Measurements from ENCODE around the gene PRR19.

The PRR19 gene

DNA sequence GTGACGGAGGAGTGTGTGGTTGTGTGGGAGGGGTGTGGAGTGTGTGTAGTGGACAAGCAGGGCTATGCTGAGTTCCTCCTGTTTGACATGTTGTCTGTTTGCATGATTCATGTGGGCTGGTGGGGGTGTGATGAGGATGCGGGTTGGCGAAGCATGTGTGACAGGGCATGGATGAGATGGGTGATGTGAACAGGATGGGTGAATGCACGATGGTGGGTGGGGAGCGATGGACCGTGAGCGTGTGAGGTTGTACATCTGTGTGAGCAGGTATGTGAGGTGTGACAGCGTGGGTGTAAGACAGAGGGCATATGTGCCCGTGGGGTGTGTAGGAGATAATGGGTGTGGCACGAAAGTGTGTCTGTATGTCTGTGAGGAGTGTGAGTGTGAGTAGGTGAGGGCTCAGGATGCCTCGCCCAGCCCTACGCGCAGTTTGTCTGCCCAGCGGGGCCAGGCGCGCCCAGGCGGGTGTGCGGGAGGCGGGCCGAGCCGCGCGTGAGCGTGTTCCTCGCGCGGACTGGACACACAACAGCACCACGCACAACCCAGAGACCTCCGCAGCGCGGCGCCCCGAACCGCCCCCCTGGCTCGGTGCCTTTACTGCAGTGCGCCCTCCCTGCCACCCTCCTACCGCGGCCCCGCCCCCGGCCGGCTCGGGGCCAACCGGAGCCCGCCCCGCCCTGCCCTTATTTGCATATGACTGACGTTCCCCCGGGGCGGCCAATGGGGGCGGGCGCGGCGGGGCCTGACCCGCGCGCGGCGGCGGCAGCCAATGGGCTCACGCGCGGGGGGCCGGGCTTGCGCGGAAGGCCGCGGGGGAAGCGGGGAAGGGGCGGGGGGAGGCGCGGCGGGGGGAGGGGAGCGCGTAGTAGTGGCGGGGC lies 18.5 kb upstream of the PRR19 start:
- Histone ChIP-seq H3K9ac (ENCODE audit: low read length) (peak overlapping the region; percentile 79), H2BK120ac (ENCODE audit: low read depth, low read length) (peak overlapping the region; percentile 77), H2BK15ac (ENCODE audit: low read depth, poor library complexity, severe bottlenecking) (peak overlapping the region; percentile 67), H2AFZ (ENCODE audit: low read depth, low read length) (no peak overlapping the region), H4K91ac (ENCODE audit: low read length) (peak overlapping the region; percentile 96), H3K27ac (ENCODE audit: low read length, poor library complexity, severe bottlenecking) (peak overlapping the region; percentile 66), H4K8ac (ENCODE audit: low read length) (peak overlapping the region; percentile 24), H2BK5ac (ENCODE audit: low read depth, low read length, poor library complexity, severe bottlenecking) (peak overlapping the region; percentile 5), H2BK12ac (ENCODE audit: low read length in 2 of 2) (peak overlapping the region; percentile 60 to 91), H3K36me3 (ENCODE audit: control insufficient read depth in 1 of 2, insufficient read depth in 2 of 2, low read depth in 1 of 2, low read length in 2 of 2) (peaks cover 18 to 35% of the 10 kb centered on the region in 2 experiments), H3K4me2 (ENCODE audit: low read length, poor library complexity, severe bottlenecking) (peak overlapping the region; percentile 83), H3K18ac (ENCODE audit: low read depth in 1 of 2, low read length in 2 of 2) (peak overlapping the region; percentile 95 to 97), H2AK5ac (ENCODE audit: low read length, severe bottlenecking) (peak overlapping the region; percentile 30), H3K4me3 (ENCODE audit: insufficient read depth in 1 of 2, low read depth in 1 of 2, low read length in 2 of 2) (peak overlapping the region; percentile 70 to 72), H3K23ac (ENCODE audit: low read length in 2 of 2) (peak overlapping the region in 1 of 2 experiments; percentile 94), H3K14ac (ENCODE audit: low read length in 2 of 2) (peak overlapping the region in 1 of 2 experiments; percentile 99), H3K4me1 (ENCODE audit: control insufficient read depth, insufficient read depth, low read depth, low read length) (peaks cover 58% of the 10 kb centered on the region), H3K4ac (ENCODE audit: low read depth in 1 of 2, low read length in 2 of 2) (peak overlapping the region; percentile 16 to 37), H3K27me3 (ENCODE audit: control insufficient read depth in 1 of 2, insufficient read depth in 1 of 2, low read length in 2 of 2) (no peaks in the 10 kb centered on the region), H3K79me1 (replicated peaks; ENCODE audit: low read length, poor library complexity, severe bottlenecking) (peaks cover 14% of the 10 kb centered on the region), H3K9me3 (ENCODE audit: control insufficient read depth, low read length) (no peaks in the 10 kb centered on the region)
- 14% methylated on average over 29 of the region's 74 CpGs for WGBS
- peak; percentile 92 for DNase-seq

DNA sequence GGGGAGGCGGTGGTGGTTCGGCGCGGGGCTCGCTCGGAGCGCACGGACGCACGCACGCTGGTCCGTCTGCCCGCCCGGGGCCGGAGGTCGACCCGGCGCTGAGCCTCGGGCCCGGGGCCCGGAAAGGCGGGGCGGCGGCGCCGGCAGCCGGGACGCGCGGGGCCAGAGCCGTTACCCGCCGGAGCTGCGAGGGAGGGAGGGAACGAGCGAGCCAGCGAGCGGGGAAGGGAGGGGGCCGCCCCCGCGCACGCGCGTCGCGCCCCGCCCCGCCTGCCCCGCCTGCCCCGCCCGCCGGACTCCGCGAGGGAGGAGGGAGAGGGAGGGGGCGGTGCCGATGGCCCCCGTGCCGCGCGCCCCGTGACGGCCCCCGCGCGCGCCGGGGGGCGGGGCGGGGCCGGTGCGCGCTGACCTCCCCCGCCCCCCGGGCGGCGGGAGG lies 17.8 kb upstream of the PRR19 start:
- Histone ChIP-seq H2AFZ (ENCODE audit: low read depth, low read length) (no peak overlapping the region), H3K27ac (ENCODE audit: low read length, poor library complexity, severe bottlenecking) (no peak overlapping the region), H2AK5ac (ENCODE audit: low read length, severe bottlenecking) (no peak overlapping the region), H3K14ac (ENCODE audit: low read length in 2 of 2) (no peak overlapping the region), H3K18ac (ENCODE audit: low read depth in 1 of 2, low read length in 2 of 2) (peak overlapping the region; percentile 66 to 82), H3K4me2 (ENCODE audit: low read length, poor library complexity, severe bottlenecking) (peak overlapping the region; percentile 53), H3K23ac (ENCODE audit: low read length in 2 of 2) (no peak overlapping the region), H3K36me3 (ENCODE audit: control insufficient read depth in 1 of 2, insufficient read depth in 2 of 2, low read depth in 1 of 2, low read length in 2 of 2) (peaks cover 25 to 36% of the 10 kb centered on the region in 2 experiments), H2BK120ac (ENCODE audit: low read depth, low read length) (peak overlapping the region; percentile 77), H2BK12ac (ENCODE audit: low read length in 2 of 2) (no peak overlapping the region), H4K91ac (ENCODE audit: low read length) (peak overlapping the region; percentile 61), H4K8ac (ENCODE audit: low read length) (peak overlapping the region; percentile 59), H2BK15ac (ENCODE audit: low read depth, poor library complexity, severe bottlenecking) (no peak overlapping the region), H3K4me3 (ENCODE audit: insufficient read depth in 1 of 2, low read depth in 1 of 2, low read length in 2 of 2) (peak overlapping the region; percentile 44 to 70), H3K27me3 (ENCODE audit: control insufficient read depth in 1 of 2, insufficient read depth in 1 of 2, low read length in 2 of 2) (no peaks in the 10 kb centered on the region), H3K9ac (ENCODE audit: low read length) (no peak overlapping the region), H3K79me1 (replicated peaks; ENCODE audit: low read length, poor library complexity, severe bottlenecking) (peaks cover 19% of the 10 kb centered on the region), H3K4ac (ENCODE audit: low read depth in 1 of 2, low read length in 2 of 2) (peak overlapping the region in 1 of 2 experiments; percentile 42), H3K4me1 (ENCODE audit: control insufficient read depth, insufficient read depth, low read depth, low read length) (peaks cover 52% of the 10 kb centered on the region), H3K9me3 (ENCODE audit: control insufficient read depth, low read length) (no peaks in the 10 kb centered on the region), H2BK5ac (ENCODE audit: low read depth, low read length, poor library complexity, severe bottlenecking) (peak overlapping the region; percentile 69)
- WGBS = no CpG with 5 or more reads among the region's 76 CpGs
- peak; percentile 76 for DNase-seq

GRCh38 chr19:42284591-42285341 lies 17.2 kb upstream of the PRR19 start:
- peak overlapping the region; percentile 90 for H3K9ac ChIP-seq (ENCODE audit: low read length)
- H3K23ac ChIP-seq (ENCODE audit: low read length in 2 of 2) = peak overlapping the region in 1 of 2 experiments; percentile 97
- H3K14ac ChIP-seq (ENCODE audit: low read length in 2 of 2) = peak overlapping the region in 1 of 2 experiments; percentile 95
- no peaks in the 10 kb centered on the region for H3K9me3 ChIP-seq (ENCODE audit: control insufficient read depth, low read length)
- peak overlapping the region; percentile 37 for H2AFZ ChIP-seq (ENCODE audit: low read depth, low read length)
- peaks cover 32 to 41% of the 10 kb centered on the region in 2 experiments for H3K36me3 ChIP-seq (ENCODE audit: control insufficient read depth in 1 of 2, insufficient read depth in 2 of 2, low read depth in 1 of 2, low read length in 2 of 2)
- peak overlapping the region in 1 of 2 experiments; percentile 67 for H2BK12ac ChIP-seq (ENCODE audit: low read length in 2 of 2)
- no peak overlapping the region for H4K91ac ChIP-seq (ENCODE audit: low read length)
- H2BK5ac ChIP-seq (ENCODE audit: low read depth, low read length, poor library complexity, severe bottlenecking) = peak overlapping the region; percentile 71
- 2% methylated on average over 38 of the region's 41 CpGs for WGBS
- peak overlapping the region; percentile 1 for H4K8ac ChIP-seq (ENCODE audit: low read length)
- H2BK15ac ChIP-seq (ENCODE audit: low read depth, poor library complexity, severe bottlenecking) = no peak overlapping the region
- H3K79me1 ChIP-seq (replicated peaks; ENCODE audit: low read length, poor library complexity, severe bottlenecking) = peaks cover 26% of the 10 kb centered on the region
- no peaks in the 10 kb centered on the region for H3K27me3 ChIP-seq (ENCODE audit: control insufficient read depth in 1 of 2, insufficient read depth in 1 of 2, low read length in 2 of 2)
- peak overlapping the region; percentile 70 to 93 for H3K4me3 ChIP-seq (ENCODE audit: insufficient read depth in 1 of 2, low read depth in 1 of 2, low read length in 2 of 2)
- DNase-seq = peak; percentile 28
- H2AK5ac ChIP-seq (ENCODE audit: low read length, severe bottlenecking) = peak overlapping the region; percentile 6
- peaks cover 46% of the 10 kb centered on the region for H3K4me1 ChIP-seq (ENCODE audit: control insufficient read depth, insufficient read depth, low read depth, low read length)
- H2BK120ac ChIP-seq (ENCODE audit: low read depth, low read length) = no peak overlapping the region
- peak overlapping the region; percentile 37 to 99 for H3K4ac ChIP-seq (ENCODE audit: low read depth in 1 of 2, low read length in 2 of 2)
- H3K4me2 ChIP-seq (ENCODE audit: low read length, poor library complexity, severe bottlenecking) = peak overlapping the region; percentile 82
- H3K18ac ChIP-seq (ENCODE audit: low read depth in 1 of 2, low read length in 2 of 2) = peak overlapping the region; percentile 2 to 67
- H3K27ac ChIP-seq (ENCODE audit: low read length, poor library complexity, severe bottlenecking) = peak overlapping the region; percentile 12
